ENCODE results near the gene CAMK2N1. TPM values are rescaled to one million over a fixed set of nuclear protein-coding genes. Genes with fewer than 3 reads are reported as not detected.

Gene CAMK2N1
- total and polyA plus RNA-seq, 10 donors: 3.6 to 17.2 (median 8.5) TPM

- H3K27me3 ChIP-seq (replicated peaks in 1 of 7): peaks cover 0 to 64% (median 5%) of the 10 kb centered on the region in 7 donors
- 73 to 97% (median 84%) methylated on average over 1 of the region's 1 CpG for WGBS, 5 donors
- no peaks in the 10 kb centered on the region for H3K4me1 ChIP-seq
- intact Hi-C loops (cut with DNase I; ENCODE audit: low total_unique reads): no loop called here
- H3K9me3 ChIP-seq: peaks cover 0 to 7% (median 0%) of the 10 kb centered on the region in 8 donors
- no peak for DNase-seq
- H3K27ac ChIP-seq: no peak overlapping the region
- no peak overlapping the region for H3K4me3 ChIP-seq
- TF ChIP-seq POLR2AphosphoS5 (IDR thresholded peaks at IDR 0.05) (no peak), POLR2A (IDR thresholded peaks at IDR 0.05) (no peak), CTCF (IDR thresholded peaks at IDR 0.05 in 8 of 11, conservative IDR thresholded peaks at IDR 0.05 in 3 of 11) (no peak)
- H3K36me3 ChIP-seq: no peaks in the 10 kb centered on the region
Observed at GRCh38 chr1:20463502-20463901, 22.5 kb downstream of the CAMK2N1 start.

- H3K36me3 ChIP-seq: no peaks in the 10 kb centered on the region
- H3K27me3 ChIP-seq (replicated peaks in 1 of 7): peaks cover 0 to 57% (median 5%) of the 10 kb centered on the region in 7 donors
- H3K9me3 ChIP-seq: peaks cover 0 to 7% (median 0%) of the 10 kb centered on the region in 8 donors
- DNase-seq: no peak
- TF ChIP-seq CTCF (IDR thresholded peaks at IDR 0.05 in 8 of 11, conservative IDR thresholded peaks at IDR 0.05 in 3 of 11): no peak
- TF ChIP-seq POLR2AphosphoS5 (IDR thresholded peaks at IDR 0.05): no peak
- TF ChIP-seq POLR2A (IDR thresholded peaks at IDR 0.05): no peak
- no peak overlapping the region for H3K4me3 ChIP-seq
- intact Hi-C loops (cut with DNase I; ENCODE audit: low total_unique reads): no loop called here
- no peaks in the 10 kb centered on the region for H3K4me1 ChIP-seq
- H3K27ac ChIP-seq: no peak overlapping the region
- WGBS, 5 donors: 76 to 100% (median 83%) methylated on average over 3 of the region's 3 CpGs
Observed at GRCh38 chr1:20462397-20462796, 23.6 kb downstream of the CAMK2N1 start.

- no peaks in the 10 kb centered on the region for H3K4me1 ChIP-seq
- DNase-seq: no peak
- intact Hi-C loops (cut with DNase I; ENCODE audit: low total_unique reads): no loop called here
- H3K36me3 ChIP-seq: no peaks in the 10 kb centered on the region
- H3K27me3 ChIP-seq (replicated peaks in 1 of 7): peaks cover 0 to 42% (median 5%) of the 10 kb centered on the region in 7 donors
- WGBS, 5 donors: 83 to 96% (median 92%) methylated on average over 2 of the region's 2 CpGs
- H3K27ac ChIP-seq: no peak overlapping the region
- no peak for TF ChIP-seq CTCF (IDR thresholded peaks at IDR 0.05 in 8 of 11, conservative IDR thresholded peaks at IDR 0.05 in 3 of 11)
- TF ChIP-seq POLR2A (IDR thresholded peaks at IDR 0.05): no peak
- TF ChIP-seq POLR2AphosphoS5 (IDR thresholded peaks at IDR 0.05): no peak
- H3K9me3 ChIP-seq: peaks cover 0 to 7% (median 0%) of the 10 kb centered on the region in 8 donors
- H3K4me3 ChIP-seq: no peak overlapping the region
Observed at GRCh38 chr1:20458717-20459116, 27.3 kb downstream of the CAMK2N1 start.

GRCh38 chr1:20454004-20454403 is 32.0 kb downstream of the CAMK2N1 start:
- intact Hi-C loops (cut with DNase I; ENCODE audit: low total_unique reads): no loop called here
- H3K4me1 ChIP-seq: no peaks in the 10 kb centered on the region
- peak; percentile 2 for DNase-seq
- WGBS, 5 donors: 85 to 97% (median 91%) methylated on average over 4 of the region's 4 CpGs
- peaks cover 0 to 63% (median 2%) of the 10 kb centered on the region in 7 donors for H3K27me3 ChIP-seq (replicated peaks in 1 of 7)
- no peak for TF ChIP-seq POLR2A (IDR thresholded peaks at IDR 0.05)
- TF ChIP-seq POLR2AphosphoS5 (IDR thresholded peaks at IDR 0.05): no peak
- TF ChIP-seq CTCF (IDR thresholded peaks at IDR 0.05 in 8 of 11, conservative IDR thresholded peaks at IDR 0.05 in 3 of 11): no peak
- H3K4me3 ChIP-seq: no peak overlapping the region
- no peak overlapping the region for H3K27ac ChIP-seq
- H3K9me3 ChIP-seq: no peaks in the 10 kb centered on the region
- no peaks in the 10 kb centered on the region for H3K36me3 ChIP-seq
